ENCODE results near the gene TUT7. TPM values are rescaled to one million over a fixed set of nuclear protein-coding genes. Genes with fewer than 3 reads are reported as not detected.

Gene TUT7
- polyA plus RNA-seq, 3 donors from 2014 or later: 16.1 to 34.4 (median 18.0) TPM

DNA sequence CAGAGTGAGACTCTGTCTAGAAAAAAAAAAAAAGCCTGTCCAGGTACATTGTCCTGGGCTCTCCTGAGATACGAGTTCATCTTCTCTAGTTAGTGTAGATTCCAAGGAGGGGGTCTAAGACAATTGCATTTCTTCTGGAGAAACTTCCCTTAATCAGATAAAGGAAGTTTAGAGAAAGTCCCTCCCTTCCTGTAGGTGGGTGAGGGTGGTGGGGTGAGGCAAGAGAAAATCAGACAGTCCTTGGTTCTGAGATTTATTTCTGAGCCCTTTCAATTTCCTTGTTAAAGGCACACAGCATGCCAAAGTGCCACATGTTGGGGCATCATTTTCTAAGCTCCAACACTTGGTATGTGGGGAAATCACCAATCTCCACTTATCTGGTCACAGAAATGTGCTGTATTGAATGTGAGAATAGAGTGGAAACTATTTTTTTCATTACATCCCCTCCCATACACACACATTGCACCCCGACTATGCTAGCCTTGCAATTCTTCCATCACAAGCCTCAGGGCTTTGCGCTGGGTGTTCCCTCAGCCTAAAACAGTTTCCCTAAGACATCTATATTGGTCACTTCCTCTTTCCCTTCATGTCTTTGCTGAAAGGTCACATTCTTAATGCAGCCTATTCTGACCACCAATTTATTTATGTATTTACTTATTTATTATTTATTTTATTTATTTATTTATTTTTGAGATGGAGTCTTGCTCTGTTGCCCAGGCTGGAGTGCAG, 5.1 kb upstream of the TUT7 start:
- DNase-seq: no peak
- no peak overlapping the region for H3K27ac Mint-ChIP-seq
- no peak overlapping the region for H3K4me3 Mint-ChIP-seq
- H3K9me3 Mint-ChIP-seq: no peaks in the 10 kb centered on the region
- peaks cover 3 to 8% (median 7%) of the 10 kb centered on the region in 3 donors for H3K27me3 Mint-ChIP-seq (ENCODE audit: low read depth in 3 of 3)
- H3K4me1 Mint-ChIP-seq: peaks cover 11% of the 10 kb centered on the region in 2 donors
- H3K36me3 Mint-ChIP-seq: no peaks in the 10 kb centered on the region

DNA sequence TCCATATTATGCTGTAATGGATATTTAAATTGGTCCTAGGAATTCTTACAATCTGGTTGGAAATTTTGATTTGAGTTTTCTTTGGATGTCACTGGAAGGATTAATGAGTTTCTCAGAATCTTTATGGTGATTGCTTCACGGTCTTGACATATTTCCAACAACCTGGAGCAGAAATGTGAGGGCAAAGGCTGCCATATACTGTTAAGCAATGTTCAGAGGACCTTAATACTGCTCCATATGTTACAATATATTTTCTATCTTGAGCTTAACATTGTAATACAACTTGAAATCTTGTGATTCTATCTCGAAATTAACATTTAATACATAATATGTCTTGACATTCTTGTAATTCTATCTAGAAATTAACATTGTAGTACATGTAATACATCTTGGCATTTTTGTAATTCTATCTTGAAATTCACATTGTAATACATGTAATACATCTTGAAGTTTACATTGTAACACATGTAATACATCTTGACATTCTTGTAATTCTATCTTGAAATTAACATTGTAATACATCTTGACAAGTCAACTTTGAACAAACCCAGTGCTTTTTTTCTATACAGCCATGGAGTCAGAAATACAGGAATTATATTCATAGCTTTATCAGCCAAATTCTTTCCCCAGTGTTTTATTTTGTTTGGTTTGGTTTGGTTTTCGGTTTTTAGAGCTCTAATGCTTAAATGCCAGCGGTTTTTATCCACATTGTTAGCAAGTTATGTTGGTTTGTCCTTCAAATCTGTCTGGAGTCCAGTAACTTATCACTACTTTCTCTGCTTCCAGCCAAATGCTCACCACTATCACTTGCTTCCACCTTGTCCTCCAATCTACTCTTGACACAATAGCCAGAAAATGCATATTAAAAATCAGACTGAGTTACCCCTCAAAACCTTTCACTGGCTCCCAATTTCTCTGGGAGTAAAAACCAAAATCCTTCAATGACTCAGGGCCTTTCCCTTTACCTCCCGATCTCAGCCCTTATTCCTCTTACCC, 3.0 kb upstream of the TUT7 start:
- DNase-seq: no peak
- H3K4me3 Mint-ChIP-seq: no peak overlapping the region
- H3K36me3 Mint-ChIP-seq: peaks cover 0 to 4% (median 4%) of the 10 kb centered on the region in 3 donors
- no peaks in the 10 kb centered on the region for H3K9me3 Mint-ChIP-seq
- peaks cover 29 to 30% of the 10 kb centered on the region in 2 donors for H3K4me1 Mint-ChIP-seq
- peaks cover 6 to 15% (median 6%) of the 10 kb centered on the region in 3 donors for H3K27me3 Mint-ChIP-seq (ENCODE audit: low read depth in 3 of 3)
- no peak overlapping the region for H3K27ac Mint-ChIP-seq

DNA sequence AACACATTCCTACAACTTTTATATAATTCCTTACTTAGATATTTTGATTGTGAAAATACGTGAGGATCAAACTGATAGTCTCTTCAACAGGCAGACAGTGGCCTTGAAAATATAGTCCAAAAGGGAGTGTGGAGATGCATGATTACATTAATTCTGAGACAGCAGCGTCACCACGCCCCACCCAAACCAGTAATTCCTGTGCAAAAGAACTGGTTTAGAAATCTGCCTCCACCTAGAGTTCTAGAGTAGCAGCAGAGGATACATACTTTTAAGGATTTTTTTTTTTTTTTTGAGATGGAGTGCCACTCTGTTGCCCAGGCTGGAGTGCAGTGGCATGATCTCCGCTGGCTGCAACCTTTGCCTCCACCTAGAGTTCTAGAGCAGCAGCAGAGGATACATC, 1.6 kb upstream of the TUT7 start:
- H3K36me3 Mint-ChIP-seq: peaks cover 7 to 10% (median 10%) of the 10 kb centered on the region in 3 donors
- H3K4me3 Mint-ChIP-seq: peak overlapping the region in 4 of 5 donors; percentile 96 to 99 (median 98)
- H3K27ac Mint-ChIP-seq: peak overlapping the region in 2 of 6 donors; percentile 80 to 98
- peaks cover 6 to 12% (median 6%) of the 10 kb centered on the region in 3 donors for H3K27me3 Mint-ChIP-seq (ENCODE audit: low read depth in 3 of 3)
- DNase-seq: no peak
- H3K4me1 Mint-ChIP-seq: peaks cover 36 to 43% of the 10 kb centered on the region in 2 donors
- H3K9me3 Mint-ChIP-seq: no peaks in the 10 kb centered on the region

DNA sequence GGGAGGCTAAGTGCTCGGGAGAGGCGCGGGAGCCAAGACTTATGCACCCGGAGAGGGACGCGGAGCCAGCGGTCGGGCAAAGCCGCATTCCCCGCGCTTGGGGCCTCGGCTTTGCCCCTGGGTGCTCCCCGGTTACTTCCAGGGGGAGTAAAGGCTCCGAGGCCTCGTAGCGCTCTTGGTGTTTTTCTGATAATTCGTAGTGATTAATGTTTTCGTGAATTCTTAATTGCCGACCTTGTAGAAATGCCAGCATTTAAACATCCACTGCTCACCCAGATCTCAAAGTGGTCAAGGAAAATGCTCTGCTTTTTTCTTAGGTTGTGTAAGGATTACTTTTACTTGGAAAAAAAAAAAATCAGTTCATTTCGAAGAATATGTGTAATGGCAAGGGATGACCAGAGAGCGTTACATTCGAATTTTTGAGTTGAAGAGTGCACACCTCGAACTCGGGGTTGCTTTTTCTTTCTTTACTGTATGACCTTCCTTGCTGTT, 654 bp upstream of the TUT7 start:
- peak overlapping the region; percentile 96 to 99 (median 99) for H3K4me3 Mint-ChIP-seq
- no peaks in the 10 kb centered on the region for H3K9me3 Mint-ChIP-seq
- H3K27ac Mint-ChIP-seq: peak overlapping the region; percentile 86 to 98 (median 90)
- H3K36me3 Mint-ChIP-seq: peaks cover 7 to 10% (median 10%) of the 10 kb centered on the region in 3 donors
- H3K27me3 Mint-ChIP-seq (ENCODE audit: low read depth in 3 of 3): peaks cover 6 to 12% (median 6%) of the 10 kb centered on the region in 3 donors
- DNase-seq: no peak
- H3K4me1 Mint-ChIP-seq: peaks cover 44 to 52% of the 10 kb centered on the region in 2 donors

DNA sequence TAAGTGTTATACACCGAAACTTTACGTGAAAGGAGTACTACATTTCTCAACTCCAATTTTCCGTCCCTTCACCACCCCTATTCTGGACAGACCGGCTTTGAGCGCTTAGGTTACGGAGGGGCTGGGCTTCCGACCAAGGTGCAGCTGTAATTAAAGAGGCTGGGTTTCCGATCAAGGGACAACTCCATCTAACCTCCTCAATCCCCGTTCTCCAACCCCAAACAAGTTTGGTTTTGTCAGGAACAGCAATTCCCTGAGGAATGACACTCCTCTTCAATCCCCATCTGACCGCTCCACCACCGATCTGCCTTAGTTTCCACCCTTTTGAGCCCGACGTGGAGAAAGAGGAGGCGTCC, 577 bp downstream of the TUT7 start:
- peak overlapping the region; percentile 96 to 99 (median 99) for H3K4me3 Mint-ChIP-seq
- peaks cover 6 to 12% (median 6%) of the 10 kb centered on the region in 3 donors for H3K27me3 Mint-ChIP-seq (ENCODE audit: low read depth in 3 of 3)
- H3K27ac Mint-ChIP-seq: peak overlapping the region; percentile 93 to 98 (median 98)
- peaks cover 9 to 12% (median 10%) of the 10 kb centered on the region in 3 donors for H3K36me3 Mint-ChIP-seq
- DNase-seq: peak in 1 of 3 donors; percentile 35
- peaks cover 52 to 65% of the 10 kb centered on the region in 2 donors for H3K4me1 Mint-ChIP-seq
- H3K9me3 Mint-ChIP-seq: no peaks in the 10 kb centered on the region

DNA sequence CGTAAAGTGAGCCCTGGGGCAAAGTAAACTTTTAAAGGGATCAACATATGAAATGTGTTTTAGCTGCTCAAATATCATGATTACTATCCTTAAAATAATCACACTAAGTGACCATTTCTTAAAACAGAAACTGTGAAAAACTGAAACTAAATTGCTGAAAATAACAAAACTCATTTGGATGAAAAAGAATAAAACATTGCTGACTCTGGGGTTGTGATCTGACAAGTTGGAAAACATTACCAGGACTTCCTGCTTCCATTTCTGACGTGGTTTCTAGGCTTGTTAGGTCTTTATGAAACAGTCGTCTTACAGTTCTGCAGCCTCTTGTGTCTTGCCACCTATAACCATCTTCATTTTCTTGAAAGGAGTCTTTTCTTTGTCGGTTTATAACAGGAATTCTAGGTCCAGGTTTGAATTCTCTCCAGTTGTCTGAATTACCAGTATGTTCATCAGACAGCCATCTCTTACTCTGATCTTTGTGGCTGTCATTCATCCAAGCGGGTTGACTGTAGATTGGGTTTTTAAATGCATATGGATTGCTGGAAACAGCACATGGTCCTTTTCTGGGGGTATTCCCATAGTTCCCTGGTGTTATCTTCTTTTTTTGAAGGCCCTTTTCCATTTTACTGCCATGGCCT, 1.7 kb downstream of the TUT7 start:
- H3K36me3 Mint-ChIP-seq: peaks cover 10 to 19% (median 12%) of the 10 kb centered on the region in 3 donors
- peak overlapping the region; percentile 96 to 99 (median 99) for H3K4me3 Mint-ChIP-seq
- peaks cover 62 to 75% of the 10 kb centered on the region in 2 donors for H3K4me1 Mint-ChIP-seq
- peaks cover 6 to 12% (median 7%) of the 10 kb centered on the region in 3 donors for H3K27me3 Mint-ChIP-seq (ENCODE audit: low read depth in 3 of 3)
- H3K9me3 Mint-ChIP-seq: no peaks in the 10 kb centered on the region
- DNase-seq: peak; percentile 31 to 38 (median 33)
- peak overlapping the region; percentile 83 to 98 (median 96) for H3K27ac Mint-ChIP-seq

DNA sequence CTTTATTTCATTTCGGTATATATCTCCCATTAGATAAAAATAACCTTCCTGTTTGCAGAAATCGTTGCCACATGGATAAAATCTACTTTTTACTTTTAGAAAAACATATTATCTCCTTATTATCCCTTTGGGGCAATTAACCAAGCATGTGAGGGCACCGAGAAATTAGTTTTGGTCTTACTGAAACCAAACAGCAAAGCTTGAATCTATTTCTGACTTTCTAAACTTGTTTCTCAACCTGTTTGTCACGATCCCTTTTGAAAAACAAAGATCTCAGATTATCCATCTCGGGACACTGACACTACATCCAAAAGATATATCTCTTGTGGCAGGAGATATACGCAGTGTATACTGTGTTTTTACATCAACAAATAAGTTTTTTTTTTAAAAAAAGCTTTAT, 2.3 kb downstream of the TUT7 start:
- DNase-seq: no peak
- peaks cover 6 to 12% (median 7%) of the 10 kb centered on the region in 3 donors for H3K27me3 Mint-ChIP-seq (ENCODE audit: low read depth in 3 of 3)
- peaks cover 10 to 19% (median 12%) of the 10 kb centered on the region in 3 donors for H3K36me3 Mint-ChIP-seq
- no peaks in the 10 kb centered on the region for H3K9me3 Mint-ChIP-seq
- peak overlapping the region; percentile 64 to 99 (median 74) for H3K4me3 Mint-ChIP-seq
- H3K4me1 Mint-ChIP-seq: peaks cover 67 to 82% of the 10 kb centered on the region in 2 donors
- H3K27ac Mint-ChIP-seq: peak overlapping the region; percentile 32 to 98 (median 80)

DNA sequence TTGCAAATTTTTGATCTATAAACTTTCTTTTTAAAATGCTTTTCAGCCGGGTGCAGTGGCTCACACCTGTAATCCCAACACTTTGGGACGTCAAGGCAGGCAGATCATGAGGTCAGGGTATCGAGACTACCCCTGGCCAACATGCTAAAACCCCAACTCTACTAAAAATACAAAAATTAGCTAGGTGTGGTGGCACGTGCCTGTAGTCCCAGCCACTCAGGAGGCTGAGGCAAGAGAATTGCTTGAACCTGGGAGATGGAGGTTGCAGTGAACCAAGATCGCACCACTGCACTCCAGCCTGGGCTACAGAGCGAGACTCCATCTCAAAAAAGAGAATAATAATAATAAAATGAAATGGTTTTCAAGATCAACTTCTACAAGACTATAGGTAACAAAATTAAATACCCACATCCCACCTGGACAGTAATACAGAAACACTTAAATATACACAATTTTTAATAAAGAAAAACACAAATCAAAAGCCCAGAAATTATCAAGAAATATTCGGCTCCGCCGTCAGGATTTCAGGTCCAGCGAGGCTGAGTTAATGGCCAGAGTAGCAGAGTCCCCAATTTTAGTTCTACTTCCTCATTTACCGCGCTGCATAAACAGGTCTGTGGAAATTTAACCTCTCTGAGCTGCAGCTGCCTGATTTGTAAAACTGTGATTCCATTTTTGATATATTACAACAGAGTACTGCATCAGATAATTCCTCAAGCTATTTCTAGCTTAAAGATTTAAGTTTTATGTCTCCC, 4.0 kb downstream of the TUT7 start:
- Mint-ChIP-seq H3K9me3 (no peaks in the 10 kb centered on the region), H3K4me3 (peak overlapping the region; percentile 59 to 99 (median 74)), H3K4me1 (peaks cover 76 to 91% of the 10 kb centered on the region in 2 donors), H3K36me3 (peaks cover 11 to 27% (median 13%) of the 10 kb centered on the region in 3 donors), H3K27me3 (ENCODE audit: low read depth in 3 of 3) (peaks cover 6 to 12% (median 7%) of the 10 kb centered on the region in 3 donors), H3K27ac (peak overlapping the region in 5 of 6 donors; percentile 13 to 69 (median 48))
- no peak for DNase-seq

DNA sequence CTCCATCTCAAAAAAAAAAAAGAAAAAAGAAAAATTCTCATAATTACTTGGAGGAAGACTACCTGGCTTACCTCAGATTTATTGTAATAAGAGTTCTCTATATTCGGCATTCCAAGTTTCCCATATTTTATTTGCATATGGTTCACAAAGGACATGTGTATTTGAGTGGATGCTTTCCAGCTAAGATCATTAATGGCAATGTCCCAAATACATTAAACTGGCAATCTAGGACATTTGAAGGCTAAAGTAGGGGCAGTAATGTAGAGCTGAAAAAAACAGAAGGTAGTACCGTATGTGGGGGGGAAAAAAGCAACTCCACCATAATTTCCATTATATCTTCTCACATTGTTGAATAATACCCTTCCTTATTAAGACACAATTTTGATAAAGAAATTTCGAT, 4.9 kb downstream of the TUT7 start:
- peak overlapping the region in 4 of 5 donors; percentile 0 to 99 (median 29) for H3K4me3 Mint-ChIP-seq
- H3K36me3 Mint-ChIP-seq: peaks cover 15 to 35% (median 20%) of the 10 kb centered on the region in 3 donors
- peaks cover 1 to 8% (median 6%) of the 10 kb centered on the region in 3 donors for H3K27me3 Mint-ChIP-seq (ENCODE audit: low read depth in 3 of 3)
- DNase-seq: no peak
- peaks cover 70 to 94% of the 10 kb centered on the region in 2 donors for H3K4me1 Mint-ChIP-seq
- peak overlapping the region in 5 of 6 donors; percentile 2 to 62 (median 20) for H3K27ac Mint-ChIP-seq
- no peaks in the 10 kb centered on the region for H3K9me3 Mint-ChIP-seq

DNA sequence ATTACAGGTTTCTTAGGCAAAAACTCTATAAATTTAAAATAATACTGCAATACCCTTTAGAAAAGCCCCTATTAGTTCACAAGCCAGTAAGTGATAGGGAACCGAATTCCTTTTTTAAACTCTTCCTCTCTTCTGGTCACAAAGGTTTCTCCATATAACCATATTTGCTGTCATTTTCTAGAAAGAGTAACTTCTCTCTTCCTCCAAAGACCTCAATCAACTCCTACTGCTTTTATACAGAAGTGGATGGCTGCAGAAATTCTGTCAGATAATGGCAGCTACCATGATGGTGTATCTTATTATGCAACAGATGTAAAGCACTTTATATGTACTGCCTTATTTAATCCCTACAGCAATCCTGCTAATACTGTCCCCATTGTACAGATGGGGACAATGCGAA, 6.2 kb downstream of the TUT7 start:
- H3K36me3 Mint-ChIP-seq: peaks cover 15 to 39% (median 20%) of the 10 kb centered on the region in 3 donors
- peak overlapping the region in 5 of 6 donors; percentile 62 to 90 (median 72) for H3K27ac Mint-ChIP-seq
- peaks cover 61 to 83% of the 10 kb centered on the region in 2 donors for H3K4me1 Mint-ChIP-seq
- peak overlapping the region in 4 of 5 donors; percentile 50 to 80 (median 64) for H3K4me3 Mint-ChIP-seq
- H3K27me3 Mint-ChIP-seq (ENCODE audit: low read depth in 3 of 3): peaks cover 0 to 6% (median 1%) of the 10 kb centered on the region in 3 donors
- no peaks in the 10 kb centered on the region for H3K9me3 Mint-ChIP-seq
- DNase-seq: no peak

DNA sequence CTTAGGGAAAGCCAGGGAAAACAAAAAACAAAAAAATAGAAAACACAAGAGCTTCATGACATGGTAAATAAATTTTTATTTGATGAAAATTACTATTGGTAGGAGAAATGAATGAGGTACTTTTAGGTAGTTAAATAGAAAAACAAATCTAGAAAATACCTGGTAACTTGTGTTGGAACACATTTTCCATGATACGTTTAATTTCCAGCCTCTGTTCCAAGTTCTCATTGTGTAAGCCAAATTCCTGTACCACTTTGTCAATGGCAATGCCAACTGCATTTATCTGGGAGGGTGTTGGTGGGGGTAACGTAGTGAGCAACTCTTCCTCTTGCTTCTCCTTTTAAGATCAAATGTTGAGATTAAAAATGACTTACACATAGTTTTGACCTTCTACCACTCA, 9.4 kb downstream of the TUT7 start:
- peaks cover 12 to 49% (median 28%) of the 10 kb centered on the region in 3 donors for H3K36me3 Mint-ChIP-seq
- H3K4me3 Mint-ChIP-seq: no peak overlapping the region
- peaks cover 45 to 72% of the 10 kb centered on the region in 2 donors for H3K4me1 Mint-ChIP-seq
- H3K27me3 Mint-ChIP-seq (ENCODE audit: low read depth in 3 of 3): peaks cover 0 to 1% (median 0%) of the 10 kb centered on the region in 3 donors
- no peak for DNase-seq
- H3K27ac Mint-ChIP-seq: peak overlapping the region in 3 of 6 donors; percentile 2 to 68 (median 22)
- H3K9me3 Mint-ChIP-seq: no peaks in the 10 kb centered on the region

DNA sequence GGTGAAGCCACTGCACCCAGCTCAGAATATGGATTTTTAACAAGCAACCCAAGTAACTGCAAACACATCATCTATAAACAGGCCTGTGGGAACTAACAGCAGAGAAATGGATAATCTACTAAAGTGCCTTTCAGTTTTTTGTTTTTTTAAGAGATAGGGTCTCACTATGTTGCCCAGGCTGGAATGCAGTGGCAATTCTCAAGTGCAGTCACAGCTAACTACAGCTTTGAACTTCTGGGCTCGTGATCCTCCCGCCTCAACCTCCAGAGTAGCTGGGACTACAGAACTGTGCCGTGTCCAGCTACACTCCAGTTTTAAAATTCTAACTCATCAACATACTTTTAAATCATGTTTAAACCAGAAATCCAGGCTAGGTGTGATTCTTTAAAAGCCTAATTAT, 11.9 kb downstream of the TUT7 start:
- Mint-ChIP-seq H3K27ac (peak overlapping the region in 2 of 6 donors; percentile 19 to 35), H3K4me3 (no peak overlapping the region), H3K36me3 (peaks cover 18 to 48% (median 23%) of the 10 kb centered on the region in 3 donors), H3K4me1 (peaks cover 46 to 72% of the 10 kb centered on the region in 2 donors), H3K27me3 (ENCODE audit: low read depth in 3 of 3) (peaks cover 0 to 3% (median 0%) of the 10 kb centered on the region in 3 donors), H3K9me3 (no peaks in the 10 kb centered on the region)
- no peak for DNase-seq
